ENCODE results near the gene PATE3.

Gene PATE3

GRCh38 chr11:125787827-125788226, at the start of gene PATE3:
Gene PATE3, plus strand, starts transcription at chr11:125788127. Its CDS starts 25 bp downstream, at chr11:125788152.
- no peaks in the 10 kb centered on the region for H3K9me3 ChIP-seq (ENCODE audit: insufficient read depth, low read length)
- H3K27me3 ChIP-seq (ENCODE audit: insufficient read depth, insufficient read length) = no peaks in the 10 kb centered on the region
- DNase-seq (ENCODE audit: low read depth, low spot score) = no peak
- no peak for TF ChIP-seq SUZ12 (IDR thresholded peaks at IDR 0.05; ENCODE audit: extremely low read depth, insufficient read depth, insufficient read length)
- TF ChIP-seq YY1 (IDR thresholded peaks at IDR 0.05; ENCODE audit: insufficient read depth, insufficient read length) = no peak
- no peak for TF ChIP-seq ZNF274 (IDR thresholded peaks at IDR 0.05; ENCODE audit: low read depth, low read length)
- H3K4me3 ChIP-seq (ENCODE audit: insufficient read length, low read depth) = no peak within 1 kb of the TSS
- H3K36me3 ChIP-seq (ENCODE audit: insufficient read depth, insufficient read length, low read length) = no peaks in the 10 kb centered on the region
- no peaks in the 10 kb centered on the region for H3K4me1 ChIP-seq (ENCODE audit: insufficient read depth, insufficient read length)
- H3K9ac ChIP-seq (ENCODE audit: insufficient read length, low read depth) = no peak within 1 kb of the TSS

- Histone ChIP-seq H3K36me3 (ENCODE audit: insufficient read depth, insufficient read length, low read length) (no peaks in the 10 kb centered on the region), H3K4me1 (ENCODE audit: insufficient read depth, insufficient read length) (no peaks in the 10 kb centered on the region), H3K9me3 (ENCODE audit: insufficient read depth, low read length) (no peaks in the 10 kb centered on the region), H3K9ac (ENCODE audit: insufficient read length, low read depth) (no peak overlapping the region), H3K27me3 (ENCODE audit: insufficient read depth, insufficient read length) (no peaks in the 10 kb centered on the region), H3K4me3 (ENCODE audit: insufficient read length, low read depth) (no peak overlapping the region)
- no peak for DNase-seq (ENCODE audit: low read depth, low spot score)
- TF ChIP-seq YY1 (IDR thresholded peaks at IDR 0.05; ENCODE audit: insufficient read depth, insufficient read length) (no peak), ZNF274 (IDR thresholded peaks at IDR 0.05; ENCODE audit: low read depth, low read length) (no peak), SUZ12 (IDR thresholded peaks at IDR 0.05; ENCODE audit: extremely low read depth, insufficient read depth, insufficient read length) (no peak)
Observed at GRCh38 chr11:125740617-125741016, 47.3 kb upstream of the PATE3 start.

- no peak for TF ChIP-seq SUZ12 (IDR thresholded peaks at IDR 0.05; ENCODE audit: extremely low read depth, insufficient read depth, insufficient read length)
- no peak for TF ChIP-seq ZNF274 (IDR thresholded peaks at IDR 0.05; ENCODE audit: low read depth, low read length)
- no peak for TF ChIP-seq YY1 (IDR thresholded peaks at IDR 0.05; ENCODE audit: insufficient read depth, insufficient read length)
- DNase-seq (ENCODE audit: low read depth, low spot score) = no peak
- no peak overlapping the region for H3K9ac ChIP-seq (ENCODE audit: insufficient read length, low read depth)
- H3K27me3 ChIP-seq (ENCODE audit: insufficient read depth, insufficient read length) = no peaks in the 10 kb centered on the region
- no peaks in the 10 kb centered on the region for H3K9me3 ChIP-seq (ENCODE audit: insufficient read depth, low read length)
- no peak overlapping the region for H3K4me3 ChIP-seq (ENCODE audit: insufficient read length, low read depth)
- no peaks in the 10 kb centered on the region for H3K36me3 ChIP-seq (ENCODE audit: insufficient read depth, insufficient read length, low read length)
- H3K4me1 ChIP-seq (ENCODE audit: insufficient read depth, insufficient read length) = no peaks in the 10 kb centered on the region
Observed at GRCh38 chr11:125743681-125744080, 44.2 kb upstream of the PATE3 start.

GRCh38 chr11:125745979-125746378, 41.9 kb upstream of the PATE3 start, which contains the start of gene PATE1:
Gene PATE1, plus strand, starts transcription at chr11:125746279. Its CDS starts 26 bp downstream, at chr11:125746305.
- DNase-seq (ENCODE audit: low read depth, low spot score) = no peak
- Histone ChIP-seq H3K36me3 (ENCODE audit: insufficient read depth, insufficient read length, low read length) (no peaks in the 10 kb centered on the region), H3K9me3 (ENCODE audit: insufficient read depth, low read length) (no peaks in the 10 kb centered on the region), H3K27me3 (ENCODE audit: insufficient read depth, insufficient read length) (no peaks in the 10 kb centered on the region), H3K4me1 (ENCODE audit: insufficient read depth, insufficient read length) (no peaks in the 10 kb centered on the region), H3K4me3 (ENCODE audit: insufficient read length, low read depth) (no peak within 1 kb of the TSS), H3K9ac (ENCODE audit: insufficient read length, low read depth) (no peak within 1 kb of the TSS)
- no peak for TF ChIP-seq ZNF274 (IDR thresholded peaks at IDR 0.05; ENCODE audit: low read depth, low read length)
- TF ChIP-seq SUZ12 (IDR thresholded peaks at IDR 0.05; ENCODE audit: extremely low read depth, insufficient read depth, insufficient read length) = no peak
- no peak for TF ChIP-seq YY1 (IDR thresholded peaks at IDR 0.05; ENCODE audit: insufficient read depth, insufficient read length)

- H3K4me3 ChIP-seq (ENCODE audit: insufficient read length, low read depth) = no peak overlapping the region
- H3K36me3 ChIP-seq (ENCODE audit: insufficient read depth, insufficient read length, low read length) = no peaks in the 10 kb centered on the region
- H3K4me1 ChIP-seq (ENCODE audit: insufficient read depth, insufficient read length) = no peaks in the 10 kb centered on the region
- no peak for TF ChIP-seq YY1 (IDR thresholded peaks at IDR 0.05; ENCODE audit: insufficient read depth, insufficient read length)
- no peak for TF ChIP-seq ZNF274 (IDR thresholded peaks at IDR 0.05; ENCODE audit: low read depth, low read length)
- TF ChIP-seq SUZ12 (IDR thresholded peaks at IDR 0.05; ENCODE audit: extremely low read depth, insufficient read depth, insufficient read length) = no peak
- no peak overlapping the region for H3K9ac ChIP-seq (ENCODE audit: insufficient read length, low read depth)
- DNase-seq (ENCODE audit: low read depth, low spot score) = no peak
- no peaks in the 10 kb centered on the region for H3K27me3 ChIP-seq (ENCODE audit: insufficient read depth, insufficient read length)
- H3K9me3 ChIP-seq (ENCODE audit: insufficient read depth, low read length) = no peaks in the 10 kb centered on the region
Observed at GRCh38 chr11:125750629-125751028, 37.3 kb upstream of the PATE3 start.

GRCh38 chr11:125756050-125756449, 31.9 kb upstream of the PATE3 start:
- Histone ChIP-seq H3K9ac (ENCODE audit: insufficient read length, low read depth) (no peak overlapping the region), H3K4me1 (ENCODE audit: insufficient read depth, insufficient read length) (no peaks in the 10 kb centered on the region), H3K4me3 (ENCODE audit: insufficient read length, low read depth) (no peak overlapping the region), H3K9me3 (ENCODE audit: insufficient read depth, low read length) (no peaks in the 10 kb centered on the region), H3K36me3 (ENCODE audit: insufficient read depth, insufficient read length, low read length) (no peaks in the 10 kb centered on the region), H3K27me3 (ENCODE audit: insufficient read depth, insufficient read length) (no peaks in the 10 kb centered on the region)
- no peak for DNase-seq (ENCODE audit: low read depth, low spot score)
- TF ChIP-seq YY1 (IDR thresholded peaks at IDR 0.05; ENCODE audit: insufficient read depth, insufficient read length) (no peak), ZNF274 (IDR thresholded peaks at IDR 0.05; ENCODE audit: low read depth, low read length) (no peak), SUZ12 (IDR thresholded peaks at IDR 0.05; ENCODE audit: extremely low read depth, insufficient read depth, insufficient read length) (no peak)

GRCh38 chr11:125762445-125762844, 25.5 kb upstream of the PATE3 start:
- H3K9ac ChIP-seq (ENCODE audit: insufficient read length, low read depth) = no peak overlapping the region
- no peak overlapping the region for H3K4me3 ChIP-seq (ENCODE audit: insufficient read length, low read depth)
- H3K9me3 ChIP-seq (ENCODE audit: insufficient read depth, low read length) = no peaks in the 10 kb centered on the region
- no peaks in the 10 kb centered on the region for H3K4me1 ChIP-seq (ENCODE audit: insufficient read depth, insufficient read length)
- DNase-seq (ENCODE audit: low read depth, low spot score) = no peak
- H3K27me3 ChIP-seq (ENCODE audit: insufficient read depth, insufficient read length) = no peaks in the 10 kb centered on the region
- H3K36me3 ChIP-seq (ENCODE audit: insufficient read depth, insufficient read length, low read length) = no peaks in the 10 kb centered on the region
- TF ChIP-seq SUZ12 (IDR thresholded peaks at IDR 0.05; ENCODE audit: extremely low read depth, insufficient read depth, insufficient read length) = no peak
- TF ChIP-seq YY1 (IDR thresholded peaks at IDR 0.05; ENCODE audit: insufficient read depth, insufficient read length) = no peak
- TF ChIP-seq ZNF274 (IDR thresholded peaks at IDR 0.05; ENCODE audit: low read depth, low read length) = no peak
